Astrocyte (in vitro differentiated cells and primary cell): ENCODE results near the gene C1S.
"Not testable (repeated sequence)": the region's sequence is repeated elsewhere in the genome, so short reads cannot be mapped to it uniquely, and the experiment has no call there.

Experiments
- CTCF ChIP-seq: IDR thresholded peaks from 2 replicates; pipeline ENCODE4 v1.5.1; 2011; ENCODE audit warnings: low read depth, mild to moderate bottlenecking, inconsistent platforms, low read length, moderate library complexity; ENCODE audit not compliant: insufficient read depth
- EZH2 ChIP-seq: IDR thresholded peaks from 2 replicates; pipeline ENCODE4 v1.6.1; 2012; ENCODE audit warnings: mild to moderate bottlenecking, low read length, inconsistent platforms; ENCODE audit not compliant: insufficient read depth

GRCh38 chr12:7049445-7049951, 11.0 kb upstream of the C1S start:
- TF ChIP-seq CTCF, EZH2: not testable (repeated sequence)
